Right lung (tissue), 5 donors: ENCODE measurements around the gene PGM5. TPM values are rescaled to one million over a fixed set of nuclear protein-coding genes. Genes with fewer than 3 reads are reported as not detected.
"Not testable (repeated sequence)": the region's sequence is repeated elsewhere in the genome, so short reads cannot be mapped to it uniquely, and the experiment has no call there.

ENCODE experiments used
- DNase-seq, 2 donors: peaks; one replicate each; pipeline ENCODE4 v3.0.0-alpha.2; 2013
- polyA plus RNA-seq, 5 donors: library from polyadenylated mRNA; unstranded; fragments of 120-200 nt; gene quantifications; one replicate each; pipeline versions ENCODE4 v1.2.1 to v1.2.3, GENCODE V29; 2013; ENCODE audit warnings: inconsistent platforms in 1 of 5, low replicate concordance in 1 of 5; ENCODE audit not compliant: insufficient read length in 5 of 5, insufficient read depth in 1 of 5

PGM5 gene
- polyA plus RNA-seq, 5 donors, result 47.4 to 61.8 (median 54.6) TPM

GRCh38 chr9:68366933-68367547, 10.6 kb downstream of the PGM5 start:
- peak in 1 of 2 donors; percentile 36 for DNase-seq

GRCh38 chr9:68375789-68376188, 19.4 kb downstream of the PGM5 start:
- DNase-seq, result not testable (repeated sequence)

GRCh38 chr9:68377723-68378122, 21.3 kb downstream of the PGM5 start:
- not testable (repeated sequence) for DNase-seq

- not testable (repeated sequence) for DNase-seq
Observed at GRCh38 chr9:68383894-68384293, 27.5 kb downstream of the PGM5 start.

- not testable (repeated sequence) for DNase-seq
Observed at GRCh38 chr9:68389558-68389957, 33.1 kb downstream of the PGM5 start.

- DNase-seq, result not testable (repeated sequence)
Observed at GRCh38 chr9:68390737-68391136, 34.3 kb downstream of the PGM5 start.

- not testable (repeated sequence) for DNase-seq
Observed at GRCh38 chr9:68396411-68397094, 40.1 kb downstream of the PGM5 start.

GRCh38 chr9:68397095-68397423, 40.6 kb downstream of the PGM5 start:
- not testable (repeated sequence) for DNase-seq

GRCh38 chr9:68397796-68398195, 41.4 kb downstream of the PGM5 start:
- not testable (repeated sequence) for DNase-seq

GRCh38 chr9:68398324-68398723, 41.9 kb downstream of the PGM5 start:
- not testable (repeated sequence) for DNase-seq

GRCh38 chr9:68404421-68405185, 48.2 kb downstream of the PGM5 start:
- DNase-seq, result not testable (repeated sequence)

GRCh38 chr9:68411865-68412264, 55.5 kb downstream of the PGM5 start:
- not testable (repeated sequence) for DNase-seq

GRCh38 chr9:68412754-68413153, 56.3 kb downstream of the PGM5 start:
- not testable (repeated sequence) for DNase-seq

- DNase-seq, result not testable (repeated sequence)
Observed at GRCh38 chr9:68415065-68415464, 58.7 kb downstream of the PGM5 start.

GRCh38 chr9:68416936-68417564, 60.6 kb downstream of the PGM5 start:
- no peak for DNase-seq

GRCh38 chr9:68417762-68418161, 61.4 kb downstream of the PGM5 start:
- no peak for DNase-seq

- no peak for DNase-seq
Observed at GRCh38 chr9:68418259-68418845, 61.9 kb downstream of the PGM5 start.

GRCh38 chr9:68419901-68420300, 63.5 kb downstream of the PGM5 start:
- no peak for DNase-seq

- no peak for DNase-seq
Observed at GRCh38 chr9:68426755-68427154, 70.3 kb downstream of the PGM5 start.

- no peak for DNase-seq
Observed at GRCh38 chr9:68427216-68427977, 71.0 kb downstream of the PGM5 start.

GRCh38 chr9:68428481-68428880, 72.1 kb downstream of the PGM5 start:
- no peak for DNase-seq
